SH-SY5Y (cell line): ENCODE data around the gene PDF.

Experiments used
- GATA2 ChIP-seq: IDR thresholded peaks from 2 replicates; pipeline ENCODE4 v1.6.1; 2011; ENCODE audit warnings: mild to moderate bottlenecking, low read depth, low read length
- GATA3 ChIP-seq: IDR thresholded peaks from 2 replicates; pipeline ENCODE4 v1.6.1; 2011; ENCODE audit warnings: low read depth, mild to moderate bottlenecking, low read length, moderate library complexity

- TF ChIP-seq GATA2 (no peak), GATA3 (no peak)
Measured at GRCh38 chr16:69368866-69369265, 38.5 kb upstream of the PDF start.
